ENCODE results near the gene PLEKHA7. TPM values are rescaled to one million over a fixed set of nuclear protein-coding genes. Genes with fewer than 3 reads are reported as not detected.

PLEKHA7 gene
- total and polyA plus RNA-seq, 2 of the 4 experiments (the other 2 are of a cell fraction): 0.12 TPM; not detected in 1

DNA sequence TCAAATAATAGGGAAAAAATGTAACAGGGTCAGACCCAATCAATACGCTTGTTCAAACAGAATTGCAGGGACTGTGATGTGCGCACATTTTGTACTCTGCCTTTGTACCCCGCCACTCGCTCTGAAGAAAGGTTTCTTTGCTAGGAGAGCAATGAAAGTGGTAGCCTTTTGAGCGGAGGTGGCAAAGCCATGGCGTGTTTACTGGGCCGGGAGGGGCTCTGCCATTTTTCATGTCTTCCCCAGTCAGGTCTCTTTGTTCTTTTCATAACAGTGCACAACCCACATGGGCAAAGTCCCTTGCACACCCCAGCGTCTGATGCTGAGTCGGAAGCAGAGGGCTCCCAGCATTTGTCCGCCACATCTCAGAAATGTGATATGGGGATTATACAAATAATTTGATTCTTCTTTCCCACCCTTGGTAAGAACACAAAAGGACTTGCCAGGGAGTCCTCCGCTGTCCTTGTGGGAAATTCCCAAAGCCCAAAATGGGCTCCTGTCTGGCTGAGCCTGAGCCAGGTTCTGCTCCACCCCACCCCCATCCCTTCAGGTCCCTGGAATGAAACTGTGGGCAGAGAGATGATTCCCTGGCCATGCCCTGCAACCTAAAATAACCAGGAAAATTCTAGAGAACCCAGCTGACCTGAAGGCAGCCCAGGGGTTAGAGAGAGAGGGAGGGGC, 239.1 kb downstream of the PLEKHA7 start:
- intact Hi-C loops (cut with micrococcal nuclease): no loop called here
- H2BK15ac ChIP-seq (ENCODE audit: low read depth, low read length): no peak overlapping the region
- no peak overlapping the region for H4K8ac ChIP-seq (ENCODE audit: low read depth in 2 of 2, low read length in 2 of 2)
- H4K5ac ChIP-seq (ENCODE audit: low read depth, low read length): no peak overlapping the region
- H2BK20ac ChIP-seq (ENCODE audit: low read depth, low read length): no peak overlapping the region
- WGBS, 2 experiments (ENCODE audit: extremely low coverage in 2 of 2, insufficient read length in 1 of 2): no CpG with 5 or more reads among the region's 11 CpGs
- H2AK9ac ChIP-seq (replicated peaks; ENCODE audit: low read depth, low read length, poor library complexity): no peak overlapping the region
- H3K36me3 ChIP-seq (ENCODE audit: control insufficient read depth, insufficient read depth, low read length): no peaks in the 10 kb centered on the region
- no TSS peak for BruUV-seq (replicated peaks)
- H2BK5ac ChIP-seq (ENCODE audit: low read depth, low read length, poor library complexity, severe bottlenecking): no peak overlapping the region
- no peaks in the 10 kb centered on the region; the same call in 1 of the 2 replicates for H3K4me1 ChIP-seq (ENCODE audit: control insufficient read depth, insufficient read depth, low read length)
- H3K4me2 ChIP-seq (ENCODE audit: low read depth, low read length): no peak overlapping the region
- no peak overlapping the region for H3K4me3 ChIP-seq (ENCODE audit: insufficient read depth, low read depth, low read length)
- H3K9me3 ChIP-seq (ENCODE audit: control insufficient read depth, insufficient read depth, low read length): no peaks in the 10 kb centered on the region
- no peaks in the 10 kb centered on the region for H4K20me1 ChIP-seq (ENCODE audit: insufficient read depth, low read length)
- H3K27ac ChIP-seq (ENCODE audit: insufficient read depth, low read length): no peak overlapping the region
- POLR2A ChIA-PET (ENCODE audit: unreplicated experiment): no interaction called here
- CTCF ChIA-PET: no interaction called here
- no peak for ATAC-seq (ENCODE audit: low read depth)
- no peaks in the 10 kb centered on the region for H3K79me1 ChIP-seq (ENCODE audit: low read depth in 1 of 2, low read length in 2 of 2)
- H2AFZ ChIP-seq (replicated peaks; ENCODE audit: low read length, poor library complexity): no peak overlapping the region
- dilution Hi-C loops (cut with HindIII; ENCODE audit: low sequenced_read_pairs, unreplicated experiment): no loop called here
- H3K9me1 ChIP-seq (ENCODE audit: insufficient read depth, low read length): no peaks in the 10 kb centered on the region
- H4K91ac ChIP-seq (ENCODE audit: insufficient read depth, low read depth, low read length): no peak overlapping the region
- no peak for DNase-seq
- no peak overlapping the region for H2BK120ac ChIP-seq (ENCODE audit: low read depth, low read length)
- no peak overlapping the region for H3K9ac ChIP-seq (ENCODE audit: low read depth, low read length)
- no peak overlapping the region for H3K18ac ChIP-seq (ENCODE audit: low read depth, low read length)
- in situ Hi-C loops (cut with MboI; ENCODE audit: low sequenced_read_pairs): no loop called here
- H3K27me3 ChIP-seq (ENCODE audit: control insufficient read depth, insufficient read depth, low read length): peaks cover 40% of the 10 kb centered on the region
- no peak overlapping the region for H3K23ac ChIP-seq (ENCODE audit: low read depth, low read length)
- no peak for TF ChIP-seq SMC3 (IDR thresholded peaks at IDR 0.05; ENCODE audit: low read depth, low read length)
- TF ChIP-seq MAZ (IDR thresholded peaks at IDR 0.05; ENCODE audit: borderline replicate concordance, low read depth, low read length): no peak
- no peak for TF ChIP-seq MXI1 (IDR thresholded peaks at IDR 0.05; ENCODE audit: borderline replicate concordance, low read depth, low read length)
- no peak for TF ChIP-seq NFE2L2 (IDR thresholded peaks at IDR 0.05; ENCODE audit: low read depth, low read length)
- no peak for TF ChIP-seq FOS (IDR thresholded peaks at IDR 0.05; ENCODE audit: low read depth, low read length)
- TF ChIP-seq RCOR1 (IDR thresholded peaks at IDR 0.05; ENCODE audit: insufficient replicate concordance, low read length): no peak
- TF ChIP-seq BHLHE40 (IDR thresholded peaks at IDR 0.05; ENCODE audit: low read depth, low read length): no peak
- TF ChIP-seq CHD1 (IDR thresholded peaks at IDR 0.05; ENCODE audit: low read depth, low read length): no peak
- TF ChIP-seq ELK1 (IDR thresholded peaks at IDR 0.05; ENCODE audit: borderline replicate concordance, low read depth, low read length): no peak
- TF ChIP-seq MAFK (IDR thresholded peaks at IDR 0.05; ENCODE audit: low read depth, low read length): no peak
- TF ChIP-seq, protein P1, sequence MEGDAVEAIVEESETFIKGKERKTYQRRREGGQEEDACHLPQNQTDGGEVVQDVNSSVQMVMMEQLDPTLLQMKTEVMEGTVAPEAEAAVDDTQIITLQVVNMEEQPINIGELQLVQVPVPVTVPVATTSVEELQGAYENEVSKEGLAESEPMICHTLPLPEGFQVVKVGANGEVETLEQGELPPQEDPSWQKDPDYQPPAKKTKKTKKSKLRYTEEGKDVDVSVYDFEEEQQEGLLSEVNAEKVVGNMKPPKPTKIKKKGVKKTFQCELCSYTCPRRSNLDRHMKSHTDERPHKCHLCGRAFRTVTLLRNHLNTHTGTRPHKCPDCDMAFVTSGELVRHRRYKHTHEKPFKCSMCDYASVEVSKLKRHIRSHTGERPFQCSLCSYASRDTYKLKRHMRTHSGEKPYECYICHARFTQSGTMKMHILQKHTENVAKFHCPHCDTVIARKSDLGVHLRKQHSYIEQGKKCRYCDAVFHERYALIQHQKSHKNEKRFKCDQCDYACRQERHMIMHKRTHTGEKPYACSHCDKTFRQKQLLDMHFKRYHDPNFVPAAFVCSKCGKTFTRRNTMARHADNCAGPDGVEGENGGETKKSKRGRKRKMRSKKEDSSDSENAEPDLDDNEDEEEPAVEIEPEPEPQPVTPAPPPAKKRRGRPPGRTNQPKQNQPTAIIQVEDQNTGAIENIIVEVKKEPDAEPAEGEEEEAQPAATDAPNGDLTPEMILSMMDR (conservative IDR thresholded peaks at IDR 0.05; ENCODE audit: low read depth, low read length): no peak
- TF ChIP-seq RAD21 (IDR thresholded peaks at IDR 0.05; ENCODE audit: low read length): no peak
- TF ChIP-seq POLR2A (IDR thresholded peaks at IDR 0.05; ENCODE audit: low read depth, low read length): no peak
- no peak for TF ChIP-seq CEBPB (IDR thresholded peaks at IDR 0.05; ENCODE audit: low read depth, low read length)
- TF ChIP-seq RFX5 (IDR thresholded peaks at IDR 0.05; ENCODE audit: low read depth, low read length): no peak
- TF ChIP-seq, protein P2, sequence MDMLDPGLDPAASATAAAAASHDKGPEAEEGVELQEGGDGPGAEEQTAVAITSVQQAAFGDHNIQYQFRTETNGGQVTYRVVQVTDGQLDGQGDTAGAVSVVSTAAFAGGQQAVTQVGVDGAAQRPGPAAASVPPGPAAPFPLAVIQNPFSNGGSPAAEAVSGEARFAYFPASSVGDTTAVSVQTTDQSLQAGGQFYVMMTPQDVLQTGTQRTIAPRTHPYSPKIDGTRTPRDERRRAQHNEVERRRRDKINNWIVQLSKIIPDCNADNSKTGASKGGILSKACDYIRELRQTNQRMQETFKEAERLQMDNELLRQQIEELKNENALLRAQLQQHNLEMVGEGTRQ (IDR thresholded peaks at IDR 0.05; ENCODE audit: low read depth, low read length): no peak
- H3K4ac ChIP-seq (ENCODE audit: low read depth, low read length): no peak overlapping the region
- no peak overlapping the region for H3K14ac ChIP-seq (replicated peaks; ENCODE audit: low read depth, low read length)
- H2AK5ac ChIP-seq (ENCODE audit: low read depth, low read length): no peak overlapping the region
- H3K56ac ChIP-seq (ENCODE audit: extremely low read depth, insufficient read depth, low read length): no peak overlapping the region
